Breast epithelium (tissue), 4 donors: Measurements from ENCODE around the gene CCDC88C. TPM values are rescaled to one million over a fixed set of nuclear protein-coding genes. Genes with fewer than 3 reads are reported as not detected.

Source experiments
- DNase-seq, 2 donors: peaks; one replicate each; pipeline ENCODE4 v3.0.0-alpha.2; 2019; ENCODE audit warnings: low spot score in 2 of 2
- H3K27ac ChIP-seq, 2 donors: fragments of 200-600 bp; sonication (generic) in 1 of 2; one replicate each; pipeline ENCODE4 v1.5.1; 2016 to 2019; ENCODE audit warnings: mild to moderate bottlenecking in 1 of 2
- H3K27me3 ChIP-seq, 2 donors: fragments of 200-600 bp; sonication (generic) in 1 of 2; one replicate each; pipeline versions ENCODE4 v1.5.1 to v1.6.0; 2017 to 2019; ENCODE audit warnings: control low read depth in 1 of 2, mild to moderate bottlenecking in 1 of 2
- H3K36me3 ChIP-seq: fragments of 200-600 bp; one replicate; pipeline ENCODE4 v1.5.1; 2019
- H3K4me1 ChIP-seq, 2 donors: fragments of 200-600 bp; sonication (generic); one replicate each; pipeline ENCODE4 v1.5.1; 2016 to 2019; ENCODE audit warnings: control low read depth in 1 of 2
- H3K4me3 ChIP-seq, 3 donors: fragments of 200-600 bp; sonication (generic); 1 replicate in 2 of 3; 2 replicates in 1 of 3; pipeline ENCODE4 v1.5.1; 2016 to 2019; ENCODE audit warnings: mild to moderate bottlenecking in 3 of 3, moderate library complexity in 2 of 3
- H3K9me3 ChIP-seq, 2 donors: fragments of 200-600 bp; sonication (generic) in 1 of 2; one replicate each; pipeline ENCODE4 v1.5.1; 2016 to 2019; ENCODE audit warnings: control low read depth in 1 of 2
- CTCF ChIP-seq, 3 donors: fragments of 450-650 bp; IDR thresholded peaks; one replicate each; pipeline ENCODE4 v1.5.1; 2016 to 2017; ENCODE audit warnings: antibody characterized with exemption in 3 of 3, mild to moderate bottlenecking in 3 of 3, moderate library complexity in 3 of 3
- POLR2A ChIP-seq: fragments of 450-650 bp; IDR thresholded peaks from one replicate; pipeline ENCODE4 v1.6.1; 2016; ENCODE audit warnings: antibody characterized with exemption, mild to moderate bottlenecking, moderate library complexity
- POLR2AphosphoS5 ChIP-seq, 3 donors: sonication (generic); formaldehyde crosslinking; IDR thresholded peaks; one replicate each; pipeline ENCODE4 v1.6.1; 2017; ENCODE audit warnings: antibody characterized with exemption in 3 of 3
- intact Hi-C: fragments of 100-400 bp; cut with DNase I; formaldehyde crosslinking; loops from one replicate; pipeline ENCODE4 v1.15.1; 2023; ENCODE audit warnings: low total_unique reads
- total RNA-seq, 3 donors: library from RNA; depleted of rRNA; stranded (reverse); fragments of >200 nt; gene quantifications; one replicate each; pipeline ENCODE4 v1.1.0, GENCODE V29; 2016

The CCDC88C gene
- total RNA-seq, 3 donors from 2014 or later = 5.8 to 25.9 (median 19.3) TPM

- no peak for TF ChIP-seq POLR2A
- no peak for TF ChIP-seq POLR2AphosphoS5 (IDR thresholded peaks at IDR 0.05)
- no peak for TF ChIP-seq CTCF (IDR thresholded peaks at IDR 0.05)
- intact Hi-C loops = no loop called here
These were observed 117.2 kb downstream of the CCDC88C start for GRCh38 chr14:91300283-91300895.

GRCh38 chr14:91299121-91300115 is 118.2 kb downstream of the CCDC88C start:
- no peaks in the 10 kb centered on the region for H3K36me3 ChIP-seq

More at GRCh38 chr14:91300283-91300895, 117.2 kb downstream of the CCDC88C start:
- no peaks in the 10 kb centered on the region for H3K9me3 ChIP-seq
- no peak overlapping the region for H3K27ac ChIP-seq
- DNase-seq = no peak
- H3K4me1 ChIP-seq = no peaks in the 10 kb centered on the region
- H3K36me3 ChIP-seq = no peaks in the 10 kb centered on the region
- no peaks in the 10 kb centered on the region for H3K27me3 ChIP-seq
- H3K4me3 ChIP-seq = no peak overlapping the region

GRCh38 chr14:91298576-91298975 is 119.0 kb downstream of the CCDC88C start:
- Histone ChIP-seq H3K27me3 (no peaks in the 10 kb centered on the region), H3K36me3 (no peaks in the 10 kb centered on the region), H3K27ac (no peak overlapping the region), H3K4me1 (no peaks in the 10 kb centered on the region), H3K9me3 (no peaks in the 10 kb centered on the region), H3K4me3 (no peak overlapping the region)
- no peak for DNase-seq
- intact Hi-C loops = no loop called here
- TF ChIP-seq POLR2A (no peak), CTCF (IDR thresholded peaks at IDR 0.05) (no peak)

More at GRCh38 chr14:91299121-91300115, 118.2 kb downstream of the CCDC88C start:
- intact Hi-C loops = no loop called here
- TF ChIP-seq POLR2A = no peak
- no peak for TF ChIP-seq CTCF (IDR thresholded peaks at IDR 0.05)
- no peak for TF ChIP-seq POLR2AphosphoS5 (IDR thresholded peaks at IDR 0.05)
- no peaks in the 10 kb centered on the region for H3K9me3 ChIP-seq
- no peak for DNase-seq
- no peak overlapping the region for H3K4me3 ChIP-seq
- H3K4me1 ChIP-seq = no peaks in the 10 kb centered on the region
- H3K27ac ChIP-seq = no peak overlapping the region
- H3K27me3 ChIP-seq = no peaks in the 10 kb centered on the region

- H3K4me1 ChIP-seq = no peaks in the 10 kb centered on the region
- TF ChIP-seq POLR2AphosphoS5 (IDR thresholded peaks at IDR 0.05) (no peak), CTCF (IDR thresholded peaks at IDR 0.05) (no peak), POLR2A (no peak)
- intact Hi-C loops = no loop called here
- H3K4me3 ChIP-seq = no peak overlapping the region
- no peaks in the 10 kb centered on the region for H3K36me3 ChIP-seq
- no peak overlapping the region for H3K27ac ChIP-seq
- no peaks in the 10 kb centered on the region for H3K9me3 ChIP-seq
- DNase-seq = no peak
- no peaks in the 10 kb centered on the region for H3K27me3 ChIP-seq
These were observed 120.4 kb downstream of the CCDC88C start for GRCh38 chr14:91297081-91297711.
